Right forelimb (tissue), 1 donor: ENCODE measurements around the gene LARGE1.

Experiments
- DNase-seq: peaks from one replicate; pipeline ENCODE4 v3.0.0-alpha.2; 2018

Gene LARGE1

DNA sequence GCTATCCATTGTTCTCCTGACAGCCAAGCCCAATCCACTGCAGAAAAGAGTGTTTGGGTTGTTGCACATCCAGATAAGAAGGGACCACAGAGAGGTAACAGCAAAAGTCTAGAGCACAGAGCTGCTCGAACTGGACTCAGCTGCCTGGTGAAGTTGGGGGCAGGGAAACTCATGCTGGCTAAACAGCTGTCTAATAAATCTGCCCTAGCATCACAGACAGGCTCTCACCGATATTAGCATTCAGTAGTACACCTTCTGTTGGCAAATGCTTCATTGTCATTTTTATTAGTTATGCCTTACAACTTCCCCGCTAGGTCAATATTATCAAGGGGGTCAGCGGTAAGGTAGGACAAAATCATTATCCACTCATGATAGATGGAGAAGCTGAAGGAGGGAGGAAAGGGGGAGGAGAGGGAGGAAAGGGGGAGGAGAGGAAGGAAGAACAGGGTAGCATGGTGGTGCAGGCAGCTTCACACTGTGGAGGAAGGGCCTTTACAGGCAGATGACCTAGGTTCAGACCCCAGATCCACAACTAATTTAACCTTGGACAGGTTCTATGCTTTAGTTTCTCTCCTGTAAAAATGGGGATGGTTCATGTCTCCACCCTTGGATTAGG, 102.7 kb downstream of the LARGE1 start:
- no peak for DNase-seq

DNA sequence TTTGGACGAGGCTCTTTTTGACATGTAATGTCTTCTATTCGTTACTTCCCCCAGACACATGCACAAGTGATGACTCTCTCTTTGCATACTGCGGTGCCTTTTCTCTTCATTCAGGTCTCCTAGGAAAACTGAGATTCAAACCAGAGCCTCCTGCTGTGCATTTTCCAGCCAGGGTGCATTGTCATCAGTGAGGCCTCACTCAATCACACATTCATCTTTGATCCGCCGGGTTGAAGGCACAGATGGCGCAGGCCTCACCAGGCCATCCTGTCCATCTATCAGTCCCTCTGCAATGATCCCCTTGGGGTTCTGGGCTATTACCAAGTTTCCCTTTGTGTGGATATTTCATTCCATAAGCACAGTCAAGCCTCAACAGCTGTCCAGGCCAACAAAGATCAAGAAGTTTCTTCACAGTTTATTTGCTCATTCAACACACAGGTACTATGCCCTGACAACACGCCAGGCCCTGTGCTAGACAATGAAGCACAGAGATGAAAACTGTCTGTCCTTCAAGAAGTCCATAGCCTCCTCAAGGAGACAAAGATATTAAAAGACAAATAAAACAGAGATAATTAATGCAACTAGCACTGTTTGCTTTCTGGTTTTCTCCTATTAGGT, 107.8 kb downstream of the LARGE1 start:
- DNase-seq, result no peak

DNA sequence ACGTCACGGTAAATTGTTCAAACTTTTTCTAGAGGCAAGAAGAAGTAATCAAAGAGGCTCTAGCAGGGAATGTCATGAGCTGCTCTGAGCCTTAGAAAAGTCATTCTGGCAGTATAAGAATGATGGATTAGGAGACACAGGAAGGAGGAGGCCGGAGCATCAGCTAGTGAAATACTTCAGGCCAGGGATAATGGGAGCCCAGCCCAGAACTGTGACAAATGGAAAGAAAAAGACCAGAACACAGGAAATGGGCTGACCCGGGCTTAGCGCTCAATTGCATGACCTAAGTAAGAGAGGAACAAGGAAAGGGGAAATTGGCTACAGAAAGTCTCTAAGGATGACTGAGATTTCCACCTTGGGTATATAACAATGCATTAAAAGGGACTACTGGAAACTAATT, 108.6 kb downstream of the LARGE1 start:
- DNase-seq, result peak; percentile 77

DNA sequence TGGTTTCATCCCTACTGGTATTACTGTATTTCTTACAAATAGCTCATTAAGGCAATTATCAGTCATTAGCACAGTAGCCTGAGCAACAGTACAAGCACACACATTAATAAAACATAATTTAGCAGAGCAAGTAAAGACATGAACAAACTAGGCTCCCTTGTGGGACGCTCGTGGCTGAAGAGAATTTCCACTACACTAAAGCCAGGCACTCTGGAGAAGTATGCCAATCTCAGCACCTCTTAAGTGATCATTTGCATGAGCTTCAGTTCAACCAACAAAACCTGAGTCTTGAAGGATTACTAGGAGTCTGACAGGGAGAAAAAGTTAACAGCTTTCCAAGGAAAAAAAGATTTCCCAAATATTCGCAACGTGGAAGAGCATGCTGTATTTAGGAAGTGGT, 109.1 kb downstream of the LARGE1 start:
- no peak for DNase-seq

DNA sequence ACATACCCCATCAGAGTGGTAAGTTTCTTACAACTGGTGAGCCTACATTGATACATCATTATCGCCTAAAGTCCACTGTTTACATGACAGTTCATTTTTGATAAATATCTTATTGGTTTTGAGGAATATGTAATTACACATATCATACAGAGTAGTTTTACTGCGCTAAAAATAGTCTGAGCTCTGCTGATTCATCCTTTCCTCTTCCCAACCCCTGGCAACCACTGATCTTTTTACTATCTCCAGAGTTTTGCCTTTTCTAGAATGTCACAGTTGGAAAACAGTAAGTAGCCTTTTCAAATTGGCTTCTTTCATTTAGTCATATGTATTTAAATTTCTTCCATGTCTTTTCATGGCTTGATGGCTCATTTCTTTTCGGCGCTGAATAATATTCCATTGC, 112.8 kb downstream of the LARGE1 start:
- DNase-seq, result no peak

DNA sequence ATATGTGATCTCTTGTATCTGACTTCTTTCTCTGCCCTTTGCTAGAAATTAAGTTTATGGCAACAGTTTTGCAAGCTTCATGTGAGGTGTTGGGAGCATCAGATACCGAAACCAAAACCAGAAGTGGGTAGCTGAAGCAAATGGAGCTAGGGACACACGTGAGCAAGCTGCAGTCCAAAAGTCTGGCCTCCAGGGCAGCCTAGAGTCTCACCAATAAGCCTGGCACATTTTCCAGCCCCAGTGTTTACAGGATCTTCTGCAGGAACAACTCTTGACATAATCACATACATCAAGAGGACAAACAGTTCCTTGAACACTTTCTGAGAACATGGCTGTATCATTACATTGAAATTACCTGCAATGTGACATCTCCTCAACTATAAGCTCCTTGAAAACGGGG, 114.1 kb downstream of the LARGE1 start:
- DNase-seq, result no peak

DNA sequence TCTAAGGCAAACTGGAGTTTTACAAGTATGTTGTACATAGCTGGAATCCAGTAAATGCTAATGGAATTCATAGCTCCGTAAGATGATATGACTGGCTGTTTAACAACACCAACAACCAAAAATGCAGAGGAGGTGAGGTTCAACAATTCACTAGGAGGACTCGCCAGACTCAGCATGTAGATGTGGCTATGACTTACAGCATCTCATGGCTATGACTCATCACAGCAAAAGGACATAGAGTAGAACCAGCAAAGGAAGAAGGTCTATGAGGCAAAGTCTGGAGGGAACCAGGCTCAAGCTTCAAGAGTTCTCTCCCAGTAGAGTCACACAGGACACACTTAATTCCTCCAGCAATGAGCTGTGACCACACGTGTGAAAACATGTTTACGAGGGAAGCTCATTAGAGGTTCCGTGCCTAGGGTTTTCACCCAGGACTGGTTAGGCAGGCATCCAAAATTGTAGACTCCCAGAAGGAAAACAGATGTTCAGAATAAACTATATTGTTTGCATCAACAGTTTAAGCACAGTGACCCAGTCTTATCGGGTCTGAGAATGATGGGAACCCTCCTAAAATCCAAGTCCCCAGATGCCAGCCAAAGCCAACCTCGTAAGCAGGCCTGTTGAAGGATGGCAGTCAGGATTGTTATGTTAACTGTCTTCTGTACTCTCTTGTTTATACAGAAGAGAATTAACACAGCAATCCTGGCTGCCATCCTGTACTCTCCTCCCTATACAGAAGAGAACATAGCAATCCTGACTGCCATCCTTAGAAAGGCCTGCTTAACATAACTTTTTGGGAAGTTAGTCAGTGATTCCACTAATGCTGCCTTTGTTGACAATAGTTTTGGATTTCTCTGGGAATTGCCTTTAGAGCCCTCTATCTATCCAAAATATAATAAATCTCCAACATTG, 116.6 kb downstream of the LARGE1 start:
- no peak for DNase-seq

DNA sequence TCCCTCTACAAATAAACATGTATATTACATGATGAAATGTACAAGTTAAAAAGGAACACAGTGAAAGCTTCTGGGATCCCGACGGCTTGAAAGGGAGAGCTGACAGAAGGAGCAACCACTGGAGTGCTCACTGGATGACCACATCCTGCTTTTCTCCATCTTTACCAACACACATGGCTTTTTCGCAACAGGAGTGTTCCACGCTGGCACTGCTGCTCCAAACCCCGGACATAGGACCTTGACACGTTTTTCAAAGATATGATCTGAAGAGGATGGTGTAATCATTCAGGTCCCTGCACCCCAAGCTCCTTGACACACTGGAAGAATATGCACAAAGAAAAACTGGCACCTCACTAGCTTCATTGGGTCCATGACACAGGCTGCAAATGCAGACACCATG, 121.9 kb downstream of the LARGE1 start:
- DNase-seq, result no peak

DNA sequence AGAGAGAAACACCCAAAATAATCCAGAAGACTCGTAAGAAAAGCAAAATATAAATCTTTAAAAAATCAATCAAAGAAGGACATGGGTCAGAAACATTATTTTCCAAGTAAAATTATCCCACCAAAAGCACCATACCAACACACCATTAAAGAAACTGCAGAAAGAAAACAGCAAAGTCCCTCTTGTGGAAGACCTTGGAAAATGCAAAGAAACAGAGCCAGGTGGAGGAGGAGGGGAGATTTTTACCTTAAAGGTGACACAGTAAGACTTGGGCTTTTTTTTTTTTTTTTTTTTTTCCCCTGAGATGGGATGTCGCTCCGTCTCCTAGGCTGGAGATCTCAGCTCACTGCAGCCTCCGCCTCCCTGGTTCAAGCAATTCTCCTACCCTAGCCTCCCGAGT, 123.8 kb downstream of the LARGE1 start:
- no peak for DNase-seq

DNA sequence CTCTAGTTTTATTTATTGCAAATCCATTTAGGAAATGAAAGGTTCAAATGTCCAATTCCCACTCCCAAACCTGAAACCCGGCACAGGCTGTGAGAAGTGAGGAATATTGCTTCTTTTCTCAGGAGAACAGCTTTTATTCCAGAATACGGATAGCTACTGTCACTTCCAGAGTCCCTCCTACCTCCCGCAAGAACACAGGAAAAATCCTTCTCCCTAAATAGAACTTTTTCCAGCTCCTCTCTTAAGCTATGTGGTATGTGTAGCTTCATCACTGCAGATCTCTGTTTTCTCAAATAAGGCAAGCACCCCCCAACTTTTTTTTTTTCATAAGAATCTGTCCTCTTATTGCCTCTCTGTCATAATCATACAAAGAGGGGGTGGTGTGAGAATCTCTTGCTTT, 126.8 kb downstream of the LARGE1 start:
- DNase-seq, result no peak

DNA sequence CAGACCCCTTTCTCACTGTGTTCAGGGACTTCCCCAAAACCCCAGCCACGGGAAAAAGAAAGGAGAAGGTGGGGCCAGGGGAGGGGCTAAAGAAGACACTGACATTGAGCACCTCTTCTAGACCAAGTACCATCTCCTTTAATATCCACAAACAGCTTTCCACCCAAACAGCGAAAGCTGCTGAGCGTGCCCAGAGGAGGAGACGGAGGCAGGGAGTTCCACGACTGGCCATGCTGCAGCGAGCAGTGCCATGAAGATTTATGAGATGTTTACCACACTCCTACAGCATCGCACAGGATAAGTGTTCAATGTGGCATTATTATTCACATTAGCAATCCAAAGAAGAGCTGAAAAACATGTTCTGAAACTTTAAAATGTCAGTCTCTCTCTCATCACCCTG, 127.4 kb downstream of the LARGE1 start:
- no peak for DNase-seq

DNA sequence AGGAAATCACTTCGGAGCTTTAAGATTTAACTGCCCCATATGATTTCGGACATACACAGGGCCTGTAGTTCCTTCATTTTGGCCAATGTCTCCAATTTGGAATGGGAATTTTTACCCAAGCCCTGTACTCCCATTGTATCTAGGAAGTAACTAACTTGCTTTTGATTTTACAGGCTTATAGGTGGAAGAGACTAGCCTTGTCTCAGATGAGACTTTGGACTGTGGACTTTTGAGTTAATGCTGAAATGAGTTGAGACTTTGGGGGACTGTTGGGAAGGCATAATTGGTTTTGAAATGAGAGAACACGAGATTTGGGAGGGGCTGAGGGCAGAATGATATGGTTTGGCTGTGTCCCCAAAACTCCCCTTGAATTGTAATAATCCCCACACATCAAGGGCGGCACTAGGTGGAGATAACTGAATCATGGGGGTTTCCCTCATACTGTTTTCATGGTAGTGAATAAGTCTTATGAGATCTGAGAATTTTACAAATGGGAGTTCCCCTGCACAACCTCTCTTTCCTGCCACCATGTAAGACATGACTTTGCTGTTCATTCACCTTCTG, 130.5 kb downstream of the LARGE1 start:
- DNase-seq, result no peak

DNA sequence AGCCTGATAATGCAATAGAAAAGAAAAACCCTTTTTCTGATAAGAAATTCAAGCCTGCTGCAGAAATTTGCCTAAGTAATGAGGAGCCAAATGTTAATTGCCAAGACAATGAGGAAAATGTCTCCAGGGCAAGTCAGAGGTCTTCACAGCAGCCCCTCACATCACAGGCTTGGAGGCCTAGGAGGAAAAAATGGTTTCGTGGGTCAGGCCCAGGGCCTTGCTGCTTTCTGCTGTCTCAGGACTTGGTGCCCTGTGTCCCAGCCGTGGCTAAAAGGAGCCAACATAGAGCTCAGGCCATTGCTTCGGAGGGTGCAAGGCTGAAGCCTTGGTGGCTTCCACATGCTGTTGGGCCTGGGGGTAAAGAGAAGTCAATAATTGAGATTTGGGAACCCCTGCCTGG, 131.3 kb downstream of the LARGE1 start:
- no peak for DNase-seq

DNA sequence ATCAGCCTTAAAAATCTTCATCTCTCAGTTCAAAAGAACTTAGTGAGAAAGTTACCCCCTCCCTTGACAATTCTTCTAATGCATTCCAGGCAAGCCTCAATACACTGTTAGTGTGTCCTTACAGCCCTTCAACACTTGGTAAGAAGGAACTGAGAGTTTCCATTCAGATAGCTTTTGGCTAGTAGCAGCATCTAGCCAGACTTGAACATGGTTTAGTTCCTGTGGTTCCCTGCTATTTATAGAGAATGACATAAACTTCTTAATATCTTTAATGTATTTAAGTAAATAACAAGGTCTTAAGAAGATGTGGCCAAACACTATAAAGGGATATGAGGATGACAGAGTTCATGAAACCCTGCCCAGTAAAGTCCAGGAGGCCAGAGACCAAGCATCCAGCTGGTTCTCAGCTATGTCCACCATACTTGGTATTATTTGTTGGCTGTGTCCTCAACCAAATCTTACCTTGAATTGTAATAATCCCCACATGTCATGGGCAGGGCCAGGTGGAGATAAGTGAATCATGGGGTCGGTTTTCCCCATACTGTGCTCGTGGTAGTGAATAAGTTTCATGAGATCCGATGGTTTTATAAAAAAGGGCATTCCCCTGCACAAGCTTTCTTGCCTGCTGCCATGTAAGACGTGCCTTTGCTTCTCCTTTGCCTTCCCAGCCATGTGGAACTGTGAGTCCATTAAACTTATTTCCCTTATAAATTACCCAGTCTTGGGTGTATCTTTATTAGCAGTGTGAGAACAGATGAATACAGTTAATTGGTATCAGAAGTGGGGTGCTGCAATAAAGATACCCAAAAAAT, 132.4 kb downstream of the LARGE1 start:
- DNase-seq, result no peak

DNA sequence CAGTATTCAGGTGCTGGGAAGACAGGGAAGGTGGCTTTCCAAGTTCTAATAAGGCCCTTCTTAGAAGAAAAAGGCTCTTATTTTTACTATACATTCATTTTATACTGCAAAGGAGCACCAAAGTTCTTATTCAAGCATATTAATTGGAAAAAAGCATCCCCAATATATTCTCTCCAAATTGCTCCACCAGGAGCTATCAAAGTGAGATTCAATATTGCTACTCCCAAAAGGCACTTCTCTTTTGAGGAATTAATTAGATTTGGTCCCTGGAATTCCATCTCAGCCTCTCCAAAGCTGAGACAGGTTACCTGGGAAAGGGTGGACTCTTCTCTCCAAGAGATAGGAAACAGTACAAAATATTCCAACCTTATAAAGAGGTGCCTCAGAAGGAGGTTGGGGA, 134.1 kb downstream of the LARGE1 start:
- DNase-seq, result no peak

DNA sequence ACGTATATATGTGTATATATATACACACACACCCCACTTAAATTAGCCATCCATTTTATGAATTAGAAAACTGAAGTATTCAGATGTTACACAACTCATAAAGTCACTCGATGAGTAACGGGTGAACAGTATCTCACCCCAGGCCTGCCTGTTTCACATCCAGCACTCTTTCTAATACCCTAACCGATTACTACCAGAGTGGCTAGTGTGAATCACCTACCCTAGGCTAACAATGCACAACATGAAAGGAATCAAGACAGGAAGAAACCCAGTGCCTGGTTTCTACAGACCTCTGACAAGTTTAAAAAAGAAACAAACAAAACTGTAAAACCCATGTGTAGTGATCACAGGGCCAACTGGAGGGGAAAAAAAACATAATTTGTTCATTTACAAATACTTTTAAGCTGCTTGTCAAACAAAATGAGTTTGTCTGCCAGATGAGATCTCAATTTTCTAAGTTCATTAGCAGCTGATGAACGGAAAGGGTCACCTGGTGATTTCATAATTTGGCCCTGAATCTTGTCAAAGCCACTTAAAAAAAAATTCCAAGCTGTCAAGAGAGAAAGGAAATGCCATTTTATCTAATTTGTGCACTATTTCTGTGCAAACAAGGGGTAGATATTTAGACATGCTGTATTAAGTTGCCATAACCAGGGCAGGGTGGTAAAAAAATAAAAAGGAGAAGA, 134.8 kb downstream of the LARGE1 start:
- DNase-seq, result no peak

DNA sequence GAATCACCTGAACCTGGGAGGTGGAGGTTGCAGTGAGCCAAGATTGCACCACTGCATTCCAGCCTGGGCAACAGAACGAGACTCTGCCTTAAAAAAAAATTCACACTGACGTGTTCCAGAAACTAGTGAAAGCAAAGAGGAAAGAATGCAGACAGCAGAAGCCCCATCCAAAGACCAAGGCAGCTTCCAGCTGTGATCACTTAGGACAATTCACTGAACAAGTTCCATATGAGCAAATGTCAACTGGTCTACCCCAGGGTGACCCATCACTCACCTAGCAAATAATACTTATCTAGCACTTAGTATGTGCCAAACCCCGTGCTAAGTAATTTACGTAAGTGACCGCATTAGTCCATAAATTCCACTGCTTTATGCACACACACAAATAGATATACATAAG, 138.9 kb downstream of the LARGE1 start:
- DNase-seq, result no peak

DNA sequence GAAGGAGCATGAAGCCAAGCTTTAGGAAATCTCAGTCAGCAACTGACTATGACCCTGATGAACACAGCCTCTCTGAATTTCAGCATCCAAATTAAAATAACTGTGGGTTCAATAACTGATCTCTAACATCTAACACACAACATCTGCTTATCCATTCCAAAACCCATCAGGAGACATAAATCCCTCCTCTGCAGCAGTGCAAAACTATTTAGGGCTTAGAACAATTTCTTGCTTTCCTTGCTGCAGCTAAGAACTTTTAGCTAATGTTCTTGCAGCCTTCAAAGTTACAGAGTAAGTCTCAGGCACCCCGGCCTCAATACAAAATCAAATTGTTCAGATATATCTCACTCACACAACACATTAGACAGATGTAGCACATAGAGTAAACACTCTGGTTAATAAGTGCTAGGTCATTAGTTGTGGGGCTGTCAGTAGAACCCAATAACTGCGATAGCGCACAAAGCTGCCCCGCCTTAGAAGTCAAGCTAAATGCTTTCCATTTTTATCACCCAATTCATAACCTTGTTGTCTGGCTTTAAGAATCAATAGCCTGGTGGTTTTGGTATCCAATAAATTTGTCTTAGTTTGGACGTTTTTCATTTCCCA, 139.6 kb downstream of the LARGE1 start:
- no peak for DNase-seq

DNA sequence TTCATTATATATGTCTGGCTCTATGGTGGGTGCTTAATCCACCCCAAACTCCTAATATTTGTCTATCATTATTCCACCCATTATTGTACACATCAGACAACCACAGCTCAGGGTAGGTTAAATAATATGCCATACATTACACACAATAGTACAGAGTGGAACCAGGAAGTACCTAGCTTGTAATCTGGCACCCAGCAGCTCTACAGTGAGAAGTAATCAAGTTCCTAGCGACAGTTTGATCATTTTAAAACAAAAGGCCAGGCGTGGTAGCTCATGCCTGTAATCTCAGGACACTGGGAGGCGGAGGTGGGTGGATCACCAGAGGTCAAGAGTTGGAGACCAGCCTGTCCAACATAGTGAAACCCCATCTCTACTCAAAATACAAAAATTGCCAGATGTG, 141.0 kb downstream of the LARGE1 start:
- no peak for DNase-seq

DNA sequence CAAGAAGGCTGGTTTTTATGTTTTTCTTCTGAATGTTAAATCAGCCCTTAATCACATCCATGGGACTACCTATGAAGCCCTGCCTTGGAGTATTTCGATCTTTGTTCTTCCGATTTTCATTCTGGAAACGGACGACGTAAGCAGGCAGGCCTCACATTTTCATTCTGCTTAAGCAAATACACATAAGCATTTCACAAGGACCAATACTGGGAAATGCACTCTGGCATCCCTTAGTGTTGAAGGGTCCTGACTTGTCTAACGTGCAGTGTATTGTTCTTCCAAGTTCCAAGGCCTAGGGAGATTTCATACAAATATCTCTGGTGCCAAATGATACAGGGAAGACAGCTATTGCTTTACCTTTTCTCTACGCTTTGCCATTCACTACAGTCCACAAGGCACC, 143.8 kb downstream of the LARGE1 start:
- no peak for DNase-seq

DNA sequence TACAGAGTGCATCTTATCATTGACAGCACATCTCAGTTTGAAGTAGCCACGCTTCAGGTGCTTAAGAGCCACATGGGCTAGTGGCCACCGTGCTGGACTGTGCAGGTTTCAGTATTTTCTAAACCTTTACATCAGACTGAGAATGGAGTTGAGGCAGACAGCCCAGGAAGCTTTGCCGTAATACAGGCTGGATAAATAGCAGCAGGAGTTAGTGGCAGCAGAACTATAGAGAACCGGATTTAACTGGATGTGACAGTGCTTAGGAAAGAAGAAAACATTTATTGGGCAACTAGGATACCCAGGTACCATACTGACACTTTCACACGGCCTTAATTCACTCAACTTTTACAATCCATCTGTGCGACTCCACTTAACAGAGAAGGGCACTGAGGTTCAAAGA, 145.5 kb downstream of the LARGE1 start:
- no peak for DNase-seq

DNA sequence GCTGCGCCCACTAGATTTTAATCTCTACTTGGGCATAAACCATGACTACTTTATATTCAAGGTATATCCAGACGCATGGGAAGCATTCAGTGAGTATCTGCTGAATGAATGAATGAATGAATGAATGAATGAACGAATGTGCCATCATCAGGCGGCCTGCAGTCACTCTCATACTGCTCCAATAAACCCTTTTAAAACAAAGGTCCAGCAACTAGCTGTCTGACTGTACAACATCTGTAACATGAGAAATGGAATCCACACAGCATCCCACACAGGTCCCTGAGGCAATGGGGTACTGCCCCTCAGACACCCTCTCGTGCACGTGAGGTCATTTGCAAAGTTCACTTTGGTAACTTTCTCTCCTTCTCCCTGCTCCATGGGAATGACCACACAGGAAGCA, 147.5 kb downstream of the LARGE1 start:
- DNase-seq, result no peak
